Head of caudate nucleus (tissue), 42 donors: ENCODE results near the gene PDE5A.
"Not testable (repeated sequence)": the region's sequence is repeated elsewhere in the genome, so short reads cannot be mapped to it uniquely, and the experiment has no call there.

Experiments
- DNase-seq, 42 donors: peaks; one replicate each; pipeline versions ENCODE4 v3.0.0 to v3.0.0-alpha.2; 2020 to 2021; ENCODE audit warnings: mixed read lengths in 7 of 42
- intact Hi-C: fragments of 100-400 bp; cut with DNase I; formaldehyde crosslinking; loops from one replicate; pipeline ENCODE4 v1.15.0; 2022

PDE5A gene

GRCh38 chr4:119648398-119648797 is 19.8 kb upstream of the PDE5A start:
- intact Hi-C loops = no loop called here
- no peak for DNase-seq

- intact Hi-C loops = no loop called here
- no peak for DNase-seq
Observed at GRCh38 chr4:119647558-119647957, 19.0 kb upstream of the PDE5A start.

GRCh38 chr4:119646347-119647071 is 17.9 kb upstream of the PDE5A start:
- peak in 1 of 42 donors; percentile 17 for DNase-seq
- intact Hi-C loops = no loop called here

GRCh38 chr4:119643306-119644042 is 14.9 kb upstream of the PDE5A start:
- intact Hi-C loops = no loop called here
- no peak for DNase-seq

- intact Hi-C loops = no loop called here
- no peak for DNase-seq
Observed at GRCh38 chr4:119641765-119642164, 13.2 kb upstream of the PDE5A start.

GRCh38 chr4:119638359-119638758 is 9.8 kb upstream of the PDE5A start:
- no peak for DNase-seq
- intact Hi-C loops = no loop called here

- DNase-seq, intact Hi-C loops: not testable (repeated sequence)
Observed at GRCh38 chr4:119636851-119637250, 8.2 kb upstream of the PDE5A start.

- intact Hi-C loops = no loop called here
- DNase-seq = no peak
Observed at GRCh38 chr4:119632216-119632615, 3.6 kb upstream of the PDE5A start.

- DNase-seq = no peak
- intact Hi-C loops = no loop called here
Observed at GRCh38 chr4:119629142-119629471, 503 bp upstream of the PDE5A start.

- peak in 37 of 42 donors; percentile 5 to 70 (median 27) for DNase-seq
- intact Hi-C loops = no loop called here
Observed at GRCh38 chr4:119627267-119628255, 1.0 kb downstream of the PDE5A start.

- no peak for DNase-seq
- intact Hi-C loops = no loop called here
Observed at GRCh38 chr4:119626943-119627266, 1.7 kb downstream of the PDE5A start.

GRCh38 chr4:119626420-119626819 is 2.2 kb downstream of the PDE5A start:
- DNase-seq = no peak
- intact Hi-C loops = no loop called here

- no peak for DNase-seq
- intact Hi-C loops = no loop called here
Observed at GRCh38 chr4:119625761-119626160, 2.8 kb downstream of the PDE5A start.

- intact Hi-C loops = no loop called here
- DNase-seq = no peak
Observed at GRCh38 chr4:119624356-119624755, 4.2 kb downstream of the PDE5A start.

GRCh38 chr4:119623025-119623424 is 5.6 kb downstream of the PDE5A start:
- intact Hi-C loops = no loop called here

GRCh38 chr4:119615068-119615719 is 13.4 kb downstream of the PDE5A start:
- intact Hi-C loops = no loop called here
- DNase-seq = no peak

More at GRCh38 chr4:119623025-119623424, 5.6 kb downstream of the PDE5A start:
- DNase-seq = no peak

GRCh38 chr4:119604266-119604665 is 24.3 kb downstream of the PDE5A start:
- intact Hi-C loops = no loop called here
- DNase-seq = no peak

- intact Hi-C loops = no loop called here
- no peak for DNase-seq
Observed at GRCh38 chr4:119602366-119602765, 26.2 kb downstream of the PDE5A start.

GRCh38 chr4:119598521-119598920 is 30.1 kb downstream of the PDE5A start:
- DNase-seq = no peak
- intact Hi-C loops = no loop called here
